Parathyroid adenoma (tissue), 2 donors: ENCODE data around the gene TDRD10.

Experiments
- H2AFZ ChIP-seq: fragments of 300-600 bp; sonication (generic); one replicate; pipeline ENCODE4 v1.7.0; 2017; ENCODE audit warnings: antibody characterized with exemption, mild to moderate bottlenecking
- H3K27ac ChIP-seq: fragments of 300-600 bp; sonication (generic); one replicate; pipeline ENCODE4 v1.7.0; 2017
- H3K27me3 ChIP-seq: fragments of 300-600 bp; sonication (generic); one replicate; pipeline ENCODE4 v1.7.0; 2017; ENCODE audit warnings: low read length; ENCODE audit not compliant: control insufficient read depth, insufficient read depth
- H3K36me3 ChIP-seq: fragments of 300-600 bp; sonication (generic); one replicate; pipeline ENCODE4 v1.7.0; 2017; ENCODE audit warnings: low read length; ENCODE audit not compliant: control insufficient read depth, insufficient read depth
- H3K4me1 ChIP-seq: fragments of 300-600 bp; sonication (generic); one replicate; pipeline ENCODE4 v1.7.0; 2017; ENCODE audit warnings: control low read depth
- H3K4me2 ChIP-seq: fragments of 300-600 bp; sonication (generic); one replicate; pipeline ENCODE4 v1.7.0; 2017; ENCODE audit warnings: low read length
- H3K4me3 ChIP-seq: fragments of 300-600 bp; sonication (generic); one replicate; pipeline ENCODE4 v1.7.0; 2017; ENCODE audit warnings: low read depth, low read length
- H3K79me2 ChIP-seq: fragments of 300-600 bp; sonication (generic); one replicate; pipeline ENCODE4 v1.7.0; 2017; ENCODE audit warnings: control low read depth
- H3K9ac ChIP-seq: fragments of 300-600 bp; sonication (generic); one replicate; pipeline ENCODE4 v1.7.0; 2017; ENCODE audit warnings: mild to moderate bottlenecking
- H3K9me3 ChIP-seq: fragments of 300-600 bp; sonication (generic); one replicate; pipeline ENCODE4 v1.7.0; 2017; ENCODE audit warnings: low read length; ENCODE audit not compliant: control insufficient read depth
- TF ChIP-seq, protein P1 (sequence below): fragments of 300-600 bp; sonication (generic); IDR thresholded peaks from one replicate; pipeline ENCODE4 v1.7.0; 2017; ENCODE audit warnings: antibody characterized with exemption, mild to moderate bottlenecking
- donor health status: primary hyperparathyroidism.

Gene TDRD10

DNA sequence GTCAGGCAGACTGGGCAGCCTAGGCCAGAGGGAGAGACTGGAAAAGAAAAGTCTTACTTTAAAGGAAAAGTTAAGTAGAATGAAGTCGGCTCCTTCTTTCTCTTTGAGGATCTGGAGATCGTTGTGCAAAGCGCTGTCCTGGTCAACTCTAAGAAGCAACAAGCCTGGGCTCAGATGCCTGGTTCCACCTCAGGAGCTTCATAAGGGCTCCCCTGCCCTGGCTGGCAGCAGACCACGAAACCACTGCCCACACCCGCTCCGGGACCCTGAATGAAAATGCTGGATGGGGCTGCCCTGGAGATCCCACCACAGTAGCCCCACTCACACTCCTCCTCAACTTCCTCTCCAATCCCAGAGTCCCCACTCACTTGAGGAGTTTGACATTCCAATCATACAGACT, 50.0 kb downstream of the TDRD10 start:
- H3K9ac ChIP-seq = no peak overlapping the region

DNA sequence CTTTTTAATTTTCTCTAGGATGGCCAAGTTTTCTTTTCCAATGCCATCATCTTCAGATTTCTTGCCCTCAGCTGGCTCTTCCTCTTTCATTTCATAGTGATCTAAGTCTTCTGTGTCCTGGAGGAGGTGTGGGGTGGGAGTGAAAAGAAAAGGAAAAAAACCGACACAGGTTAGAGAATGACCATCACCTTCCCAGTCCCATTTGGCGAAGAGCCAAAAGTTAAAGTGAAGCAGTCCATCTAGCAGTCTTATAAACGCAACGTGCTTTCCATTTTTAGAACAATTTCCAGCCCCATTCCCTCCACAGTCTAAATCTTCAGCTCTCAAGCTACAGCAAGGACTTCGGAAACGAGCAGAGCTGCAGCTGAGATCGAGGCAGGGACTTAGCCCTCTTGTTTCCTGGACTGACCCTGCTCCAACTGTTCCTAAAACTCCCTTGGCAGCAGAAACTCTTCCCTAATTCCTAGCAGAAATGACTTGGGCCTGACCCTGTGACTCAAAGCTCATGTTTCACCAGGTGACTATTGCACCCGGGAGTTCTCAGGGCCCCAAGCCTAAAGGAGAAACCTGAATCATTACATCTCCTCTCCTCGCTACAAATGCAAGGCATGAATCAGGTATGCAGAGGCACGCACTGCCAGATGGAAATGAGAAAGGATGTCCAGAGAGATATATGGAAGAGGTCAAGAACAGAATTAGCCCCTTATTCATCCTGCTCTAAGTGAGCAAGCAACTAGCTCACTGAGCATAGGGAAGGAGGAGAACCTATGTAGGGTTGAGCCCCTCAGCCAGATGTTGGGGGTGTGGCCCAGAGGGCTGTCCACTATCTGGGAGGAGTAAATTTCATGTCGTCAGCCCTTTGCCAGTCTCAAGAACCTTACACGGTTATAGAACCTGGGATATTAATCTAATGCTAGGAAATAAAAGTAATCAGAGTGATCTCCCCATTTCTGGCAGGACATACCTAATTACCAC, 51.3 kb downstream of the TDRD10 start:
- TF ChIP-seq, protein P1, sequence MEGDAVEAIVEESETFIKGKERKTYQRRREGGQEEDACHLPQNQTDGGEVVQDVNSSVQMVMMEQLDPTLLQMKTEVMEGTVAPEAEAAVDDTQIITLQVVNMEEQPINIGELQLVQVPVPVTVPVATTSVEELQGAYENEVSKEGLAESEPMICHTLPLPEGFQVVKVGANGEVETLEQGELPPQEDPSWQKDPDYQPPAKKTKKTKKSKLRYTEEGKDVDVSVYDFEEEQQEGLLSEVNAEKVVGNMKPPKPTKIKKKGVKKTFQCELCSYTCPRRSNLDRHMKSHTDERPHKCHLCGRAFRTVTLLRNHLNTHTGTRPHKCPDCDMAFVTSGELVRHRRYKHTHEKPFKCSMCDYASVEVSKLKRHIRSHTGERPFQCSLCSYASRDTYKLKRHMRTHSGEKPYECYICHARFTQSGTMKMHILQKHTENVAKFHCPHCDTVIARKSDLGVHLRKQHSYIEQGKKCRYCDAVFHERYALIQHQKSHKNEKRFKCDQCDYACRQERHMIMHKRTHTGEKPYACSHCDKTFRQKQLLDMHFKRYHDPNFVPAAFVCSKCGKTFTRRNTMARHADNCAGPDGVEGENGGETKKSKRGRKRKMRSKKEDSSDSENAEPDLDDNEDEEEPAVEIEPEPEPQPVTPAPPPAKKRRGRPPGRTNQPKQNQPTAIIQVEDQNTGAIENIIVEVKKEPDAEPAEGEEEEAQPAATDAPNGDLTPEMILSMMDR = no peak
- no peak overlapping the region for H3K4me2 ChIP-seq
- H3K27ac ChIP-seq = no peak overlapping the region
- H2AFZ ChIP-seq = no peak overlapping the region
- no peaks in the 10 kb centered on the region for H3K9me3 ChIP-seq
- no peaks in the 10 kb centered on the region for H3K79me2 ChIP-seq
- no peaks in the 10 kb centered on the region for H3K36me3 ChIP-seq
- no peak overlapping the region for H3K4me3 ChIP-seq
- H3K27me3 ChIP-seq = no peaks in the 10 kb centered on the region
- H3K4me1 ChIP-seq = peaks cover 3% of the 10 kb centered on the region
- no peak overlapping the region for H3K9ac ChIP-seq

More for the DNA sequence above, 50.0 kb downstream of the TDRD10 start:
- TF ChIP-seq, protein P1 = no peak
- Histone ChIP-seq H3K9me3 (no peaks in the 10 kb centered on the region), H3K27me3 (no peaks in the 10 kb centered on the region), H2AFZ (no peak overlapping the region), H3K36me3 (no peaks in the 10 kb centered on the region), H3K4me3 (no peak overlapping the region), H3K27ac (no peak overlapping the region), H3K4me2 (no peak overlapping the region), H3K4me1 (peaks cover under 1% of the 10 kb centered on the region), H3K79me2 (no peaks in the 10 kb centered on the region)

DNA sequence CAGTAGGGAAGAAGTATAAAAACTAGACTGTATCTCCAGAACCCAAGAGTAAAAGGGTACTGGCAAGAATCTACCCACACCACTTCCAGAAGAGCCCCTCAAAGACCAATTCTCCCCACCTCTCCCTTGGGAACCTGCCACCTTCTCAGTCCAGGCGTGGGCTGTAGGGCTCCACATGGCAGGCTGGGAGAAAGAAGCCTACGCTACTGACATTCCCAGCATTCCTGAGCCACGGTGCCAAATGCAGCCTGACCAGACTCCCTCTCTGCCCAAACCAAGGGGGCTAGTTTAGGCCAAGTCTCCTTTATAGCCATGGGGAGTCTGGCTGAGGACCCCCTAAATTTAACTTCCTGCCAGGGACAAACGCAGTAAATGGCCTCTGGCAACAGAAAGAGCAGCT, 54.4 kb downstream of the TDRD10 start:
- no peaks in the 10 kb centered on the region for H3K36me3 ChIP-seq
- H3K27ac ChIP-seq = no peak overlapping the region
- H2AFZ ChIP-seq = no peak overlapping the region
- H3K9ac ChIP-seq = no peak overlapping the region
- TF ChIP-seq, protein P1 = no peak
- peaks cover 3% of the 10 kb centered on the region for H3K4me1 ChIP-seq
- no peaks in the 10 kb centered on the region for H3K9me3 ChIP-seq
- H3K79me2 ChIP-seq = no peaks in the 10 kb centered on the region
- peak overlapping the region; percentile 70 for H3K4me3 ChIP-seq
- no peaks in the 10 kb centered on the region for H3K27me3 ChIP-seq
- peak overlapping the region; percentile 69 for H3K4me2 ChIP-seq

DNA sequence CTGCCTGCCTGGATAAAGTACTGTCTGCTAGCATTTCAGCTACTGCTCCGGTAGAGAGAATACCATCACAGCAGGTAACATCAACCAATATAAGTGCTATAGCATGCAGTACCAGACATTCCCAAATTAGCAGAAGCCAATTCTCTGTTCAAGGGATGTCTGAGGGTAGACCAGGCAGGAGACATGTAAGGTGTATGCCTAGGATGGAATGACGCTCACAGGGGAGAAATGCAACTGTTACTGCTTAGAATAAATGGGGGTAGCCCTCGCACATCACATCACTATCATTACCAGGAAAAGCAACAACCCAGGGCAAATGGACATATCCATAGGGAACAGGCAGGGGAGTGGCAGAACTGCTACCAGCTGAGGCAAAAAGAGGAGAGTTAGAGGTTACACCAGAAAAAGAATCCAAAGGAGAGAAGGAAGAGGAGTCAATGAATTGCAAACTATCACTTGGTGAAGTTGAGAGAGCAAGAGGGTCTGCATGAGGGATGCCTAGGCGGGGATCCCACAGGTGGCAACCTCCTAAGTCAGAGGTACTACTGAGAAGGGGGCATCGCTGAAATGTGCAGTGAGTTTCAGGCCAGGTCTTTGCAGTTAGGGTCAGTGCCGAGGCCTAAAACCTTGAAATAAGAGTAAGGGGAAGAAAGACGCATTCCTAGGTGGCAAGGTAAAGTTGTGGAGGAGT, 55.4 kb downstream of the TDRD10 start:
- Histone ChIP-seq H2AFZ (no peak overlapping the region), H3K36me3 (no peaks in the 10 kb centered on the region), H3K4me3 (peak overlapping the region; percentile 70), H3K4me1 (peaks cover 3% of the 10 kb centered on the region), H3K27me3 (no peaks in the 10 kb centered on the region), H3K4me2 (peak overlapping the region; percentile 69), H3K9ac (no peak overlapping the region), H3K9me3 (no peaks in the 10 kb centered on the region), H3K27ac (no peak overlapping the region), H3K79me2 (no peaks in the 10 kb centered on the region)
- TF ChIP-seq, protein P1 = no peak
